IMR-90 (cell line): ENCODE results near the gene MGRN1. TPM values are rescaled to one million over a fixed set of nuclear protein-coding genes. Genes with fewer than 3 reads are reported as not detected.

Experiments used
- ATAC-seq: fragments of 200-7000 bp; cut with Tn5 transposase; 2 replicates; pipeline ENCODE4 v1.9.1; 2020; ENCODE audit warnings: low read depth, mild to moderate bottlenecking, moderate library complexity
- BruUV-seq: library from RNA; stranded (reverse); fragments of 400-500 nt; replicated peaks from 2 replicates; lab custom pipeline; 2021; lab: Mats Ljungman, UMichigan
- CTCF ChIA-PET: fragments of 300-600 bp; formaldehyde crosslinking; extraction: SDS; loops from one replicate; lab custom pipeline; 2021; ENCODE audit warnings: antibody characterized with exemption; lab: Yijun Ruan, JAX
- POLR2A ChIA-PET: fragments of 300-600 bp; sonication (Branson Sonifier 250); formaldehyde crosslinking; loops from one replicate; lab custom pipeline; 2022; ENCODE audit warnings: antibody characterized with exemption; ENCODE audit not compliant: unreplicated experiment; lab: Charles Lee
- DNase-seq: peaks from one replicate; pipeline ENCODE4 v3.0.0; 2013
- H2AFZ ChIP-seq: replicated peaks from 2 replicates; pipeline ENCODE3; 2013; ENCODE audit warnings: low read length, mild to moderate bottlenecking; ENCODE audit not compliant: poor library complexity
- H2AK5ac ChIP-seq: 2 replicates; pipeline ENCODE4 v1.6.1; 2013; ENCODE audit warnings: low read depth, low read length, inconsistent platforms
- H2AK9ac ChIP-seq: replicated peaks from 2 replicates; pipeline ENCODE3; 2013; ENCODE audit warnings: mild to moderate bottlenecking, low read depth, low read length, moderate library complexity; ENCODE audit not compliant: poor library complexity
- H2BK120ac ChIP-seq: 2 replicates; pipeline ENCODE4 v1.6.1; 2013; ENCODE audit warnings: low read depth, low read length, inconsistent platforms
- H2BK15ac ChIP-seq: 3 replicates; pipeline ENCODE4 v1.6.1; 2013; ENCODE audit warnings: low read depth, low read length, inconsistent platforms
- H2BK20ac ChIP-seq: 2 replicates; pipeline ENCODE4 v1.6.1; 2013; ENCODE audit warnings: low read depth, mild to moderate bottlenecking, inconsistent platforms, low read length, moderate library complexity
- H2BK5ac ChIP-seq: 2 replicates; pipeline ENCODE4 v1.6.1; 2013; ENCODE audit warnings: mild to moderate bottlenecking, low read depth, low read length, inconsistent platforms; ENCODE audit not compliant: poor library complexity, severe bottlenecking
- H3K14ac ChIP-seq: replicated peaks from 2 replicates; pipeline ENCODE4 v1.6.1; 2013; ENCODE audit warnings: low read depth, low read length, inconsistent platforms
- H3K18ac ChIP-seq: 2 replicates; pipeline ENCODE4 v1.6.1; 2013; ENCODE audit warnings: low read depth, low read length, control low read depth
- H3K23ac ChIP-seq: 2 replicates; pipeline ENCODE4 v1.6.1; 2013; ENCODE audit warnings: low read depth, low read length, inconsistent platforms
- H3K27ac ChIP-seq: 2 replicates; pipeline ENCODE4 v1.5.1; 2013; ENCODE audit warnings: mild to moderate bottlenecking, control low read depth, low read length; ENCODE audit not compliant: insufficient read depth
- H3K27me3 ChIP-seq: 2 replicates; pipeline ENCODE4 v1.6.1; 2013; ENCODE audit warnings: low read length; ENCODE audit not compliant: control insufficient read depth, insufficient read depth
- H3K36me3 ChIP-seq: 2 replicates; pipeline ENCODE4 v1.6.1; 2013; ENCODE audit warnings: low read length, mixed read lengths; ENCODE audit not compliant: control insufficient read depth, insufficient read depth
- H3K4ac ChIP-seq: 2 replicates; pipeline ENCODE4 v1.6.1; 2013; ENCODE audit warnings: low read depth, low read length, inconsistent platforms
- H3K4me1 ChIP-seq: 2 replicates; pipeline ENCODE4 v1.6.1; 2013; ENCODE audit warnings: low read length, mixed read lengths; ENCODE audit not compliant: control insufficient read depth, insufficient read depth
- H3K4me2 ChIP-seq: 2 replicates; pipeline ENCODE4 v1.6.1; 2013; ENCODE audit warnings: low read depth, mild to moderate bottlenecking, control low read depth, low read length, moderate library complexity
- H3K4me3 ChIP-seq: 2 replicates; pipeline ENCODE4 v1.5.1; 2013; ENCODE audit warnings: low read depth, mild to moderate bottlenecking, control low read depth, low read length, moderate library complexity; ENCODE audit not compliant: insufficient read depth
- H3K56ac ChIP-seq: 2 replicates; pipeline ENCODE4 v1.6.1; 2013; ENCODE audit warnings: low read length, inconsistent platforms; ENCODE audit not compliant: insufficient read depth; ENCODE audit errors: extremely low read depth
- H3K79me1 ChIP-seq, 2 experiments: 2 replicates each; pipeline ENCODE4 v1.6.1; 2013; ENCODE audit warnings: low read length in 2 of 2, inconsistent platforms in 1 of 2, low read depth in 1 of 2
- H3K9ac ChIP-seq: 2 replicates; pipeline ENCODE4 v1.6.1; 2013; ENCODE audit warnings: low read depth, low read length, control low read depth
- H3K9me1 ChIP-seq: 2 replicates; pipeline ENCODE4 v1.6.1; 2013; ENCODE audit warnings: low read length, inconsistent platforms; ENCODE audit not compliant: insufficient read depth
- H3K9me3 ChIP-seq: 2 replicates; pipeline ENCODE4 v1.6.1; 2013; ENCODE audit warnings: low read length; ENCODE audit not compliant: control insufficient read depth, insufficient read depth
- H4K20me1 ChIP-seq: 2 replicates; pipeline ENCODE4 v1.6.1; 2013; ENCODE audit warnings: low read length, inconsistent platforms; ENCODE audit not compliant: insufficient read depth
- H4K5ac ChIP-seq: 2 replicates; pipeline ENCODE4 v1.6.1; 2013; ENCODE audit warnings: mild to moderate bottlenecking, low read depth, low read length, control low read depth
- H4K8ac ChIP-seq, 2 experiments: 2 replicates each; pipeline ENCODE4 v1.6.1; 2013; ENCODE audit warnings: low read depth in 2 of 2, low read length in 2 of 2, control low read depth in 1 of 2, inconsistent platforms in 1 of 2
- H4K91ac ChIP-seq: 2 replicates; pipeline ENCODE4 v1.6.1; 2013; ENCODE audit warnings: low read depth, low read length, inconsistent platforms; ENCODE audit not compliant: insufficient read depth
- MAFK ChIP-seq: IDR thresholded peaks from 2 replicates; pipeline ENCODE4 v1.6.1; 2012; ENCODE audit warnings: low read depth, low read length, improper control_type of control experiment
- WGBS, 2 experiments: methylation state at CpG; one replicate each; pipeline versions ENCODE4 v1.1.5 to v1.1.7; 2013; ENCODE audit warnings: missing lambda C conversion rate in 2 of 2; ENCODE audit not compliant: insufficient read length in 1 of 2; ENCODE audit errors: extremely low coverage in 2 of 2; 5-methylcytosine and 5-hydroxymethylcytosine counted together
- dilution Hi-C: fragments of 300-500 bp; cut with HindIII; formaldehyde crosslinking; loops from one replicate; pipeline ENCODE4 v1.14.3; 2018; ENCODE audit warnings: low sequenced_read_pairs; ENCODE audit not compliant: unreplicated experiment
- in situ Hi-C: fragments of 300-500 bp; cut with MboI; formaldehyde crosslinking; loops from 3 replicates; pipeline ENCODE4 v1.14.3; 2019; ENCODE audit warnings: low sequenced_read_pairs, inconsistent platforms, mixed read lengths
- intact Hi-C: fragments of 100-400 bp; cut with micrococcal nuclease; formaldehyde crosslinking; loops from 2 replicates; pipeline ENCODE4 v1.10.0; 2022
- polyA plus RNA-seq, 3 experiments: library from polyadenylated mRNA; depleted of rRNA; stranded (reverse); fragments of >200 nt; gene quantifications; 2 replicates each; pipeline ENCODE4 v1.2.3, GENCODE V29; 2012; ENCODE audit warnings: low replicate concordance in 1 of 3
- total RNA-seq: library from RNA; depleted of rRNA; stranded (reverse); fragments of >200 nt; gene quantifications from 2 replicates; pipeline ENCODE4 v1.2.3, GENCODE V29; 2012
- TF ChIP-seq, protein P1 (sequence below): conservative IDR thresholded peaks from 2 replicates; pipeline ENCODE4 v1.5.1; 2012; ENCODE audit warnings: mild to moderate bottlenecking, low read depth, low read length, improper control_type of control experiment

The MGRN1 gene
- total and polyA plus RNA-seq, 2 of the 4 experiments (the other 2 are of a cell fraction) = 11.7 to 32.7 TPM

DNA sequence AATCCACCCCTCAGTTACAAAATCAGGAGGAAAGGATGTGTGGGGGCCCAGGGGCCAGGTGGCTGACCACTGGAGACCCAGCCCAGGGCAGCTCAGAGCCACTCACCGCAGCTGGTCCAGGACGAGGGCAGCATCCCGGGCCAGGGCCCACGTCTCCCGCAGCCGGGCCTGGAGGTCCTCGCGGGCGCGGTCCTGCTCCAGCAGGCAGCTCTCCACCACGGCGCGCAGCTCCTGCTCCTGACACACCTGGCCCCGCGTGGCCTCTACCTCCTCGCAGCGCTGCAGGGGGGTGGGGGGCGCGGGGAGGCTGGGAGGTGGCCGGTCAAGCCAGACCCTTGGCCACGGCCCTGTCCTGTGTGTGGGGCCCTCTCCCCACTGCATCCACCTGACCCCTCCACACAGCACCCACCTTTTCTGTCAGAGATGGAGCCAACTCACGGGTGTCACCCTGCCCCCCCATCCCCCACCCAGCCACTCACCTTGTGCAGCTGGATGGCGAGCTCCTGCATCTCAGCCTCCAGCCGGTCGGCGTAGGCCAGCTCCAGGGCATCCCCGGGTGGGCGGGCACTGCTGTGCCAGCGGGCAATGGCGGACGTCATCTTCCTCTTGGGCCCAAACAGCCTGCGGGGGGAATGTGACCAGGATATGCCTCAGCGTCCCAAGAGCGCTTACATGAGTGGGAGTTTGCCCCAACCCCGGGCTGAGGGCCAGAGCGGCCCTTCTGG, 73.9 kb downstream of the MGRN1 start (continued):
- no peak for TF ChIP-seq MAFK

DNA sequence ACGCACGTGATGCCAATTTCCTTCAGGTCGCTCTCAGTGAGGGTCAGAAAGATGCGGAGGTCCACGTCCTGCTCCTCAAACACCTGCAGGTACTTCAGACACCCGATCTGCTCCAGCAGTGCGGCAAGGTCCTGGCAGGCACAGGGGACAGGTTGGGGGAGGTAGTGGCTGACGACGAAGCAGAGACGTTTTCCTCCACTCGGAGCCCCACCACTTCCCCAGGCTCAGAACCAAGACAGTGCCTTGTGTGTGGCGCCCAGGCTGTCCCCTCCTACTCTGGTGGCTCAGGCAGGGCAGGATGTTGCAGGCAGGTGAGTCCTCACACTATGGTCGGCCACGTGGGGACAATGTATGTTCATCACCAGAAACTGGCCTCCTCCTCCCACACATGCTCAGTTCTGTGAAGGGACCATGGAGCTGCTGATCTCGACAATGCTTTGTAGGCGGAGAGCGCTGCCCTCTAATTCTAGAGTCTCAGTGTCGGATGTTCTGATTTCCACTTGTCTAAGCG, 74.5 kb downstream of the MGRN1 start:
- intact Hi-C loops (no loop called here), dilution Hi-C loops (no loop called here), in situ Hi-C loops (no loop called here)
- Histone ChIP-seq H3K4me3 (no peak overlapping the region), H2BK15ac (no peak overlapping the region), H4K8ac (no peak overlapping the region), H3K9me1 (0 out of 2 replicates have a peak, but pooled peaks cover 3% of the 10 kb centered on the region), H3K4me2 (no peak overlapping the region), H2BK120ac (no peak overlapping the region), H4K91ac (no peak overlapping the region), H2BK5ac (no peak overlapping the region), H3K9me3 (no peaks in the 10 kb centered on the region), H3K27me3 (no peaks in the 10 kb centered on the region), H4K5ac (no peak overlapping the region), H3K23ac (no peak overlapping the region), H3K36me3 (peaks cover 67% of the 10 kb centered on the region), H3K9ac (no peak overlapping the region), H3K14ac (no peak overlapping the region), H2BK20ac (no peak overlapping the region), H3K4ac (no peak overlapping the region), H3K56ac (no peak overlapping the region; the same call in 1 of the 2 replicates), H2AK9ac (no peak overlapping the region), H3K27ac (no peak overlapping the region), H4K20me1 (peaks cover 20% of the 10 kb centered on the region), H3K18ac (no peak overlapping the region), H2AK5ac (no peak overlapping the region), H3K4me1 (peaks cover 4% of the 10 kb centered on the region; the same call in 1 of the 2 replicates), H2AFZ (no peak overlapping the region), H3K79me1 (peaks cover 0 to 21% of the 10 kb centered on the region in 2 experiments; a peak in 3 of 4 replicates)
- TF ChIP-seq, protein P1, sequence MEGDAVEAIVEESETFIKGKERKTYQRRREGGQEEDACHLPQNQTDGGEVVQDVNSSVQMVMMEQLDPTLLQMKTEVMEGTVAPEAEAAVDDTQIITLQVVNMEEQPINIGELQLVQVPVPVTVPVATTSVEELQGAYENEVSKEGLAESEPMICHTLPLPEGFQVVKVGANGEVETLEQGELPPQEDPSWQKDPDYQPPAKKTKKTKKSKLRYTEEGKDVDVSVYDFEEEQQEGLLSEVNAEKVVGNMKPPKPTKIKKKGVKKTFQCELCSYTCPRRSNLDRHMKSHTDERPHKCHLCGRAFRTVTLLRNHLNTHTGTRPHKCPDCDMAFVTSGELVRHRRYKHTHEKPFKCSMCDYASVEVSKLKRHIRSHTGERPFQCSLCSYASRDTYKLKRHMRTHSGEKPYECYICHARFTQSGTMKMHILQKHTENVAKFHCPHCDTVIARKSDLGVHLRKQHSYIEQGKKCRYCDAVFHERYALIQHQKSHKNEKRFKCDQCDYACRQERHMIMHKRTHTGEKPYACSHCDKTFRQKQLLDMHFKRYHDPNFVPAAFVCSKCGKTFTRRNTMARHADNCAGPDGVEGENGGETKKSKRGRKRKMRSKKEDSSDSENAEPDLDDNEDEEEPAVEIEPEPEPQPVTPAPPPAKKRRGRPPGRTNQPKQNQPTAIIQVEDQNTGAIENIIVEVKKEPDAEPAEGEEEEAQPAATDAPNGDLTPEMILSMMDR = no peak
- ChIA-PET CTCF (interaction anchor here (0.9 kb wide), 1 partner anchor 75 kb away, joined by 3 read pairs; the partner anchor contains the start of gene MGRN1), POLR2A (no interaction called here)
- ATAC-seq (no peak), DNase-seq (no peak)
- no TSS peak for BruUV-seq
- WGBS, 2 experiments = 96% methylated on average over 9 of the region's 19 CpGs; no CpG with 5 or more reads in 1 of the 2 experiments
